HCT116 (cell line): Measurements from ENCODE around the gene NFS1. TPM values are rescaled to one million over a fixed set of nuclear protein-coding genes. Genes with fewer than 3 reads are reported as not detected.

Source experiments
- ATAC-seq: fragments of 200-7000 bp; cut with Tn5 transposase; 2 replicates; pipeline ENCODE4 v1.9.1; 2020; ENCODE audit warnings: mild to moderate bottlenecking, moderate library complexity
- Bru-seq: library from RNA; stranded (reverse); fragments of 400-500 nt; gene quantifications from one replicate; lab custom pipeline; 2021; lab: Mats Ljungman, UMichigan
- BruChase-seq, 2 experiments: library from RNA; stranded (reverse); fragments of 400-500 nt; gene quantifications; one replicate each; lab custom pipeline; 2021; lab: Mats Ljungman, UMichigan
- BruUV-seq: library from RNA; stranded (reverse); fragments of 400-500 nt; replicated peaks from 2 replicates; lab custom pipeline; 2021; lab: Mats Ljungman, UMichigan
- CTCF ChIA-PET: fragments of 300-600 bp; sonication (Branson Sonifier 250); formaldehyde crosslinking; loops from one replicate; lab custom pipeline; 2021; ENCODE audit warnings: antibody characterized with exemption; lab: Charles Lee
- POLR2A ChIA-PET: fragments of 300-600, 350-600 bp; sonication (Branson Sonifier 250); formaldehyde crosslinking; loops from one replicate; lab custom pipeline; 2021; ENCODE audit warnings: antibody characterized with exemption; lab: Charles Lee
- RAD21 ChIA-PET, 2 experiments: fragments of 300-600 bp; sonication (Branson Sonifier 250); formaldehyde crosslinking; loops; one replicate each; lab custom pipeline; 2023; ENCODE audit warnings: low total read pairs in 2 of 2; ENCODE audit not compliant: uncharacterized antibody in 2 of 2, unreplicated experiment in 2 of 2, low non-redundant PET in 1 of 2; lab: Charles Lee
- DNase-seq: peaks from one replicate; pipeline ENCODE4 v3.0.0-alpha.2; 2010; ENCODE audit warnings: low read depth, low spot score
- H2AFZ ChIP-seq: fragments of 200-600 bp; shearing (Covaris generic), sonication (generic); 2 replicates; pipeline ENCODE4 v1.6.1; 2017; ENCODE audit warnings: low read depth, mixed run types, mixed read lengths, antibody characterized with exemption, low read length; ENCODE audit not compliant: poor library complexity, severe bottlenecking
- H3K27ac ChIP-seq: 2 replicates; pipeline ENCODE4 v1.5.1; 2012; ENCODE audit warnings: low read depth, low read length
- H3K27me3 ChIP-seq: fragments of 200-600 bp; sonication (generic); 2 replicates; pipeline ENCODE4 v1.6.1; 2016; ENCODE audit warnings: mixed run types, low read length, mixed read lengths; ENCODE audit not compliant: insufficient read depth
- H3K36me3 ChIP-seq, 2 experiments: fragments of 200-500 bp in 1 of 2; fragments of 200-600 bp in 1 of 2; sonication (Bioruptor generic) in 1 of 2; sonication (generic) in 1 of 2; 2 replicates each; pipeline versions ENCODE4 v1.5.1 to v1.6.1; 2014 to 2016; ENCODE audit warnings: low read length in 2 of 2, inconsistent platforms in 1 of 2, mixed read lengths in 1 of 2, mixed run types in 1 of 2; ENCODE audit not compliant: insufficient read depth in 2 of 2, control insufficient read depth in 1 of 2
- H3K4me1 ChIP-seq, 2 experiments: fragments of 200-600 bp in 1 of 2; sonication (generic) in 1 of 2; 2 replicates each; pipeline versions ENCODE4 v1.5.1 to v1.6.1; 2012 to 2017; ENCODE audit warnings: low read length in 2 of 2, inconsistent platforms in 1 of 2, mild to moderate bottlenecking in 1 of 2, mixed read lengths in 1 of 2, mixed run types in 1 of 2, moderate library complexity in 1 of 2; ENCODE audit not compliant: insufficient read depth in 2 of 2, control insufficient read depth in 1 of 2
- H3K4me2 ChIP-seq: fragments of 200-600 bp; sonication (generic); 2 replicates; pipeline ENCODE4 v1.6.1; 2017; ENCODE audit warnings: mixed run types, low read length, mixed read lengths
- H3K4me3 ChIP-seq, 2 experiments: fragments of 200-600 bp in 1 of 2; sonication (generic) in 1 of 2; replicated peaks in 1 of 2; 2 replicates each; pipeline ENCODE4 v1.5.1; 2011 to 2016; ENCODE audit warnings: low read length in 2 of 2, control low read depth in 1 of 2, low read depth in 1 of 2, mild to moderate bottlenecking in 1 of 2, mixed read lengths in 1 of 2, mixed run types in 1 of 2
- H3K79me2 ChIP-seq: fragments of 200-600 bp; sonication (generic); 2 replicates; pipeline ENCODE4 v1.6.1; 2017; ENCODE audit warnings: mild to moderate bottlenecking, mixed run types, low read length, moderate library complexity, mixed read lengths; ENCODE audit not compliant: insufficient read depth
- H3K9ac ChIP-seq: fragments of 200-600 bp; sonication (generic); 2 replicates; pipeline ENCODE4 v1.6.1; 2016; ENCODE audit warnings: low read length, mixed read lengths
- H3K9me2 ChIP-seq: fragments of 200-600 bp; sonication (generic), shearing (Covaris generic); 2 replicates; pipeline ENCODE4 v1.6.1; 2017; ENCODE audit warnings: mixed run types, mild to moderate bottlenecking, moderate library complexity; ENCODE audit not compliant: insufficient read depth
- H3K9me3 ChIP-seq, 2 experiments: fragments of 200-500 bp in 1 of 2; fragments of 200-600 bp in 1 of 2; sonication (Bioruptor generic) in 1 of 2; sonication (generic) in 1 of 2; 2 replicates each; pipeline ENCODE4 v1.6.1; 2014 to 2017; ENCODE audit warnings: low read length in 2 of 2, mixed read lengths in 2 of 2, inconsistent platforms in 1 of 2, low read depth in 1 of 2, mild to moderate bottlenecking in 1 of 2, mixed run types in 1 of 2, moderate library complexity in 1 of 2; ENCODE audit not compliant: control insufficient read depth in 1 of 2, insufficient read depth in 1 of 2
- H4K20me1 ChIP-seq: fragments of 200-600 bp; sonication (generic), shearing (Covaris generic); 2 replicates; pipeline ENCODE4 v1.6.1; 2017; ENCODE audit warnings: mixed run types, mild to moderate bottlenecking, moderate library complexity; ENCODE audit not compliant: insufficient read depth
- CEBPB ChIP-seq: IDR thresholded peaks from 2 replicates; pipeline ENCODE4 v1.6.1; 2012; ENCODE audit warnings: low read depth
- EGR1 ChIP-seq: IDR thresholded peaks from 2 replicates; pipeline ENCODE4 v1.6.1; 2012; ENCODE audit warnings: low read depth
- ELF1 ChIP-seq: IDR thresholded peaks from 2 replicates; pipeline ENCODE4 v1.6.1; 2012; ENCODE audit warnings: low read depth, borderline replicate concordance
- EZH2phosphoT487 ChIP-seq: fragments of 200-600 bp; IDR thresholded peaks from 2 replicates; pipeline ENCODE4 v1.6.1; 2018; ENCODE audit warnings: antibody characterized with exemption, borderline replicate concordance
- JUND ChIP-seq: IDR thresholded peaks from 2 replicates; pipeline ENCODE4 v1.6.1; 2012
- POLR2A ChIP-seq: IDR thresholded peaks from 2 replicates; pipeline ENCODE4 v1.7.0; 2011; ENCODE audit warnings: borderline replicate concordance; ENCODE audit not compliant: insufficient read depth, insufficient read length; ENCODE audit errors: extremely low read depth
- POLR2AphosphoS5 ChIP-seq: IDR thresholded peaks from 2 replicates; pipeline ENCODE4 v1.6.1; 2011; ENCODE audit warnings: mild to moderate bottlenecking, low read depth, low read length, moderate library complexity
- SIN3A ChIP-seq: IDR thresholded peaks from 2 replicates; pipeline ENCODE4 v1.6.1; 2012; ENCODE audit warnings: low read depth
- SRF ChIP-seq: IDR thresholded peaks from 2 replicates; pipeline ENCODE4 v1.6.1; 2012; ENCODE audit warnings: low read depth
- TCF7L2 ChIP-seq: IDR thresholded peaks from 2 replicates; pipeline ENCODE4 v1.7.0; 2011; ENCODE audit warnings: borderline replicate concordance, inconsistent platforms; ENCODE audit not compliant: insufficient read depth, insufficient read length; ENCODE audit errors: extremely low read depth
- YY1 ChIP-seq: IDR thresholded peaks from 2 replicates; pipeline ENCODE4 v1.6.1; 2011; ENCODE audit warnings: low read length, low read depth, moderate library complexity, mild to moderate bottlenecking; ENCODE audit not compliant: insufficient replicate concordance; ENCODE audit errors: extremely low read depth
- ZFX ChIP-seq: fragments of 450-650 bp; IDR thresholded peaks from 2 replicates; pipeline ENCODE4 v1.6.1; 2017
- intact Hi-C: fragments of 100-400 bp; cut with micrococcal nuclease; formaldehyde crosslinking; loops from 2 replicates; pipeline ENCODE4 v1.10.0; 2022
- long read RNA-seq: library from polyadenylated mRNA; unstranded; transcript quantifications from one replicate; pipeline ENCODE4 v2.0.0, GENCODE V29; 2021; ENCODE audit not compliant: unreplicated experiment
- polyA plus RNA-seq: library from polyadenylated mRNA; unstranded; fragments of >200 nt; gene quantifications from 2 replicates; pipeline ENCODE4 v1.2.1, GENCODE V29; 2012; ENCODE audit warnings: missing spikeins
- total RNA-seq: library from RNA; stranded (reverse); gene quantifications from one replicate; pipeline ENCODE4 v1.2.1, GENCODE V29; 2021; ENCODE audit not compliant: unreplicated experiment
- TF ChIP-seq, protein P1 (sequence below): IDR thresholded peaks from 2 replicates; pipeline ENCODE4 v1.6.1; 2012
- TF ChIP-seq, protein P2 (sequence below): IDR thresholded peaks from 2 replicates; pipeline ENCODE4 v1.6.1; 2012; ENCODE audit warnings: low read depth
- TF ChIP-seq, protein P3 (sequence below): IDR thresholded peaks from 2 replicates; pipeline ENCODE4 v1.6.1; 2012
- TF ChIP-seq, protein P4 (sequence below), 3 experiments: fragments of 200-600 bp in 1 of 3; sonication (generic) in 1 of 3; IDR thresholded peaks in 2 of 3; conservative IDR thresholded peaks in 1 of 3; 2 replicates each; pipeline ENCODE4 v1.5.1; 2012 to 2017; ENCODE audit warnings: low read depth in 2 of 3, low read length in 2 of 3, antibody characterized with exemption in 1 of 3, borderline replicate concordance in 1 of 3, control low read depth in 1 of 3, mild to moderate bottlenecking in 1 of 3, mixed read lengths in 1 of 3, mixed run types in 1 of 3, moderate library complexity in 1 of 3; ENCODE audit not compliant: insufficient read depth in 1 of 3

Gene NFS1
- total RNA-seq (33.9 TPM), Bru-seq, nascent RNA (percentile 59 among the genes with signal in this experiment), BruChase-seq, experiment 1, labeled RNA remaining after a 6-hour chase (percentile 74 among the genes with signal in this experiment), BruChase-seq, experiment 2, labeled RNA remaining after a 2-hour chase (percentile 76 among the genes with signal in this experiment)
- polyA plus RNA-seq, result 16.2 and 21.6 TPM in 2 replicates
- long read RNA-seq, transcript NFS1-203 (13 exons, 3,012 nt), result major isoform, 25 of 53 reads
- long read RNA-seq, partial matches to known transcripts, result 22 of 53 reads
- long read RNA-seq, other reads (novel, unspliced or antisense), result 2 of 53 reads

DNA sequence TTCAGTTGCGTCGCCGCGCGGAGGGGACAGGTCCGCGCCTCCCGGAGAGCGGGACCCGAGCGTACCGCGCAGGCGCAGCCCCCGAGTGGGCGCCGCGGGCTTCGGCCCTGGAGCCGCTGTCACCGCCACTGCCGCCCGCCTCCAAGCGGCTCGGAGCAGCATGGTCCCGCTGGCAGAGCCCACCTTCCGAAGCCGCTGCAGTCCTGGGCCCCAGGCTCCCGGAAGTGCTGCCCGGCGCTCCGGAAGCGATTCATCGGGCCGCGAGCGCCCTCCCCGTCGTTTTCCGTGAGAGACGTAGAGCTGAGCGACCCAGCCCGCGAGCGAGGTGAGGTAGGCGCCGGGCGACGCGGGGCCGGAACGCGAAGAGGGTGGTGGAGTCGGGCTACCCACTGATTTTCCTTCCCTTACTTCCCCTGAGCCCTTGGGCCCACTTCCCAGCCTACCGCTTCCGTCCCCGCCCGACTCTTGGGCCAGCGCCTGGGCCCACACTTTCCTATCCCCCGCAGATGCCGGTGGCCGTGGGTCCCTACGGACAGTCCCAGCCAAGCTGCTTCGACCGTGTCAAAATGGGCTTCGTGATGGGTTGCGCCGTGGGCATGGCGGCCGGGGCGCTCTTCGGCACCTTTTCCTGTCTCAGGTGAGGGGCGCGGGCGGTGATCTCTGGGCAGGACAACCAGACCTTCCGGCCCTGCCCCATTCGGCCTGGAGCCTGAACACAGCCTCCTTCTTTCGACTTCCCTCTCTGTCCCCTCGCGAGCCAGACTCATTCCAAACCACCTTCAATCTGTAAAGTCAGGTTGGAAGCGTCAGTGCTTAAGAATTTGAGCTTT lies at the start of gene NFS1, which contains the start of gene ROMO1:
Gene NFS1, minus strand, starts transcription at position 226 of the 830 bp plus-strand sequence. Its CDS starts 64 bp downstream, at position 162.
Gene ROMO1, plus strand, starts transcription at position 279 of the 830 bp plus-strand sequence. Its CDS starts 228 bp downstream, at position 507.
- TF ChIP-seq, protein P1, sequence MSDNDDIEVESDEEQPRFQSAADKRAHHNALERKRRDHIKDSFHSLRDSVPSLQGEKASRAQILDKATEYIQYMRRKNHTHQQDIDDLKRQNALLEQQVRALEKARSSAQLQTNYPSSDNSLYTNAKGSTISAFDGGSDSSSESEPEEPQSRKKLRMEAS, result peak; percentile 80
- TF ChIP-seq CEBPB (no peak), EZH2phosphoT487 (no peak), ZFX (peak; percentile 90), JUND (no peak), POLR2A (peak; percentile 67), SRF (0 out of 2 replicates have a peak, but pooled peaks have one; percentile 46), ELF1 (peak; percentile 50), EGR1 (peak; percentile 40; the same call in 1 of the 2 replicates), SIN3A (peak; percentile 85), POLR2AphosphoS5 (peak; percentile 85), YY1 (peak; percentile 46), TCF7L2 (peak; percentile 14)
- TF ChIP-seq, protein P2, sequence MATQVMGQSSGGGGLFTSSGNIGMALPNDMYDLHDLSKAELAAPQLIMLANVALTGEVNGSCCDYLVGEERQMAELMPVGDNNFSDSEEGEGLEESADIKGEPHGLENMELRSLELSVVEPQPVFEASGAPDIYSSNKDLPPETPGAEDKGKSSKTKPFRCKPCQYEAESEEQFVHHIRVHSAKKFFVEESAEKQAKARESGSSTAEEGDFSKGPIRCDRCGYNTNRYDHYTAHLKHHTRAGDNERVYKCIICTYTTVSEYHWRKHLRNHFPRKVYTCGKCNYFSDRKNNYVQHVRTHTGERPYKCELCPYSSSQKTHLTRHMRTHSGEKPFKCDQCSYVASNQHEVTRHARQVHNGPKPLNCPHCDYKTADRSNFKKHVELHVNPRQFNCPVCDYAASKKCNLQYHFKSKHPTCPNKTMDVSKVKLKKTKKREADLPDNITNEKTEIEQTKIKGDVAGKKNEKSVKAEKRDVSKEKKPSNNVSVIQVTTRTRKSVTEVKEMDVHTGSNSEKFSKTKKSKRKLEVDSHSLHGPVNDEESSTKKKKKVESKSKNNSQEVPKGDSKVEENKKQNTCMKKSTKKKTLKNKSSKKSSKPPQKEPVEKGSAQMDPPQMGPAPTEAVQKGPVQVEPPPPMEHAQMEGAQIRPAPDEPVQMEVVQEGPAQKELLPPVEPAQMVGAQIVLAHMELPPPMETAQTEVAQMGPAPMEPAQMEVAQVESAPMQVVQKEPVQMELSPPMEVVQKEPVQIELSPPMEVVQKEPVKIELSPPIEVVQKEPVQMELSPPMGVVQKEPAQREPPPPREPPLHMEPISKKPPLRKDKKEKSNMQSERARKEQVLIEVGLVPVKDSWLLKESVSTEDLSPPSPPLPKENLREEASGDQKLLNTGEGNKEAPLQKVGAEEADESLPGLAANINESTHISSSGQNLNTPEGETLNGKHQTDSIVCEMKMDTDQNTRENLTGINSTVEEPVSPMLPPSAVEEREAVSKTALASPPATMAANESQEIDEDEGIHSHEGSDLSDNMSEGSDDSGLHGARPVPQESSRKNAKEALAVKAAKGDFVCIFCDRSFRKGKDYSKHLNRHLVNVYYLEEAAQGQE, result no peak
- TF ChIP-seq, protein P3, sequence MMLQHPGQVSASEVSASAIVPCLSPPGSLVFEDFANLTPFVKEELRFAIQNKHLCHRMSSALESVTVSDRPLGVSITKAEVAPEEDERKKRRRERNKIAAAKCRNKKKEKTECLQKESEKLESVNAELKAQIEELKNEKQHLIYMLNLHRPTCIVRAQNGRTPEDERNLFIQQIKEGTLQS, result no peak
- TF ChIP-seq, protein P4, sequence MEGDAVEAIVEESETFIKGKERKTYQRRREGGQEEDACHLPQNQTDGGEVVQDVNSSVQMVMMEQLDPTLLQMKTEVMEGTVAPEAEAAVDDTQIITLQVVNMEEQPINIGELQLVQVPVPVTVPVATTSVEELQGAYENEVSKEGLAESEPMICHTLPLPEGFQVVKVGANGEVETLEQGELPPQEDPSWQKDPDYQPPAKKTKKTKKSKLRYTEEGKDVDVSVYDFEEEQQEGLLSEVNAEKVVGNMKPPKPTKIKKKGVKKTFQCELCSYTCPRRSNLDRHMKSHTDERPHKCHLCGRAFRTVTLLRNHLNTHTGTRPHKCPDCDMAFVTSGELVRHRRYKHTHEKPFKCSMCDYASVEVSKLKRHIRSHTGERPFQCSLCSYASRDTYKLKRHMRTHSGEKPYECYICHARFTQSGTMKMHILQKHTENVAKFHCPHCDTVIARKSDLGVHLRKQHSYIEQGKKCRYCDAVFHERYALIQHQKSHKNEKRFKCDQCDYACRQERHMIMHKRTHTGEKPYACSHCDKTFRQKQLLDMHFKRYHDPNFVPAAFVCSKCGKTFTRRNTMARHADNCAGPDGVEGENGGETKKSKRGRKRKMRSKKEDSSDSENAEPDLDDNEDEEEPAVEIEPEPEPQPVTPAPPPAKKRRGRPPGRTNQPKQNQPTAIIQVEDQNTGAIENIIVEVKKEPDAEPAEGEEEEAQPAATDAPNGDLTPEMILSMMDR (IDR thresholded peaks at IDR 0.05 in 2 of 3, conservative IDR thresholded peaks at IDR 0.05 in 1 of 3; ENCODE audit: borderline replicate concordance in 1 of 3, insufficient read depth in 1 of 3, low read depth in 2 of 3, low read length in 2 of 3), result 0 out of 6 replicates have a peak, but pooled peaks of 1 of the 3 experiments have one; percentile 0
- intact Hi-C loops, result no loop called here
- Histone ChIP-seq H3K36me3 (peaks cover 20% of the 10 kb centered on the region in 2 experiments; a peak in 2 of 4 replicates), H3K79me2 (peaks cover 50% of the 10 kb centered on the region), H2AFZ (peak within 1 kb of the TSS; percentile 60), H3K4me3 (peak within 1 kb of the TSS; percentile 95), H3K9ac (peak within 1 kb of the TSS; percentile 93), H3K27me3 (no peaks in the 10 kb centered on the region), H3K4me1 (peaks cover 10 to 26% of the 10 kb centered on the region in 2 experiments), H4K20me1 (peaks cover 5% of the 10 kb centered on the region; the same call in 1 of the 2 replicates), H3K27ac (peak within 1 kb of the TSS; percentile 83), H3K9me3 (no peaks in the 10 kb centered on the region), H3K4me2 (peak within 1 kb of the TSS; percentile 94), H3K9me2 (no peaks in the 10 kb centered on the region)
- RAD21 ChIA-PET, result interaction anchor here (0.6 kb wide), 2 partner anchors 40 to 190 kb away, joined by 3 to 4 read pairs; no protein-coding TSS in a partner anchor
- ATAC-seq (peak; percentile 90), DNase-seq (peak; percentile 56)
- CTCF ChIA-PET, result interaction anchor here (0.6 kb wide), 1 partner anchor 80 kb away, joined by 4 read pairs; no protein-coding TSS in a partner anchor
- POLR2A ChIA-PET, result interaction anchor here (1.4 kb wide), 1 partner anchor 43 kb away, joined by 4 read pairs; the partner anchor contains the start of gene RBM39
- BruUV-seq, result TSS peak; percentile 82
